HFF-Myc (cell line): ENCODE results near the gene RGS4.

Experiments used
- DNase-seq: peaks from one replicate; pipeline ENCODE4 v3.0.0-alpha.2; 2011; ENCODE audit warnings: low read depth; ENCODE audit errors: extremely low read depth
- H3K4me3 ChIP-seq: replicated peaks from 2 replicates; pipeline ENCODE4 v1.5.1; 2011; ENCODE audit warnings: low read depth, mild to moderate bottlenecking, control low read depth, low read length
- CTCF ChIP-seq: IDR thresholded peaks from 2 replicates; pipeline ENCODE4 v1.5.1; 2012; ENCODE audit warnings: mild to moderate bottlenecking, low read depth, low read length, control low read depth; ENCODE audit errors: missing control alignments

Gene RGS4

GRCh38 chr1:163038928-163039706, 30.0 kb upstream of the RGS4 start:
- no peak overlapping the region for H3K4me3 ChIP-seq
- DNase-seq: no peak
- TF ChIP-seq CTCF: no peak

- TF ChIP-seq CTCF: no peak
- H3K4me3 ChIP-seq: no peak overlapping the region
- no peak for DNase-seq
These were observed 29.5 kb upstream of the RGS4 start for GRCh38 chr1:163039707-163040093.

- DNase-seq: no peak
- no peak for TF ChIP-seq CTCF
- H3K4me3 ChIP-seq: no peak overlapping the region
These were observed 23.1 kb upstream of the RGS4 start for GRCh38 chr1:163046071-163046470.

GRCh38 chr1:163047951-163048659, 21.1 kb upstream of the RGS4 start:
- no peak for DNase-seq
- no peak for TF ChIP-seq CTCF
- no peak overlapping the region for H3K4me3 ChIP-seq

GRCh38 chr1:163048869-163049268, 20.3 kb upstream of the RGS4 start:
- no peak overlapping the region for H3K4me3 ChIP-seq
- no peak for DNase-seq
- no peak for TF ChIP-seq CTCF

- no peak for TF ChIP-seq CTCF
- no peak overlapping the region for H3K4me3 ChIP-seq
- no peak for DNase-seq
These were observed 19.9 kb upstream of the RGS4 start for GRCh38 chr1:163049296-163049695.
